Measurements from ENCODE around the gene CALHM4. TPM values are rescaled to one million over a fixed set of nuclear protein-coding genes. Genes with fewer than 3 reads are reported as not detected.

The CALHM4 gene
- total and polyA plus RNA-seq, 2 donors (not counting 1 experiment from before 2014, with no cell fraction given), result not detected

GRCh38 chr6:116535109-116535508, 18.4 kb upstream of the CALHM4 start:
- Histone ChIP-seq H2AFZ (ENCODE audit: low read length) (no peak overlapping the region), H3K9me3 (ENCODE audit: control insufficient read depth, insufficient read depth, low read depth, low read length) (no peaks in the 10 kb centered on the region), H3K36me3 (ENCODE audit: control insufficient read depth, insufficient read depth, low read length) (no peaks in the 10 kb centered on the region), H3K4me2 (ENCODE audit: extremely low read depth, insufficient read depth, low read length) (no peak overlapping the region), H3K27ac (ENCODE audit: insufficient read depth, low read length) (no peak overlapping the region), H3K4me3 (replicated peaks in 1 of 4; ENCODE audit: control extremely low read depth in 1 of 4, insufficient read depth in 1 of 4, low read depth in 3 of 4, low read length in 4 of 4) (no peak overlapping the region), H3K79me2 (ENCODE audit: control insufficient read depth, insufficient read depth, low read length) (no peaks in the 10 kb centered on the region), H3K9ac (ENCODE audit: insufficient read depth, low read length) (no peak overlapping the region), H3K27me3 (ENCODE audit: control insufficient read depth, insufficient read depth, low read length) (no peaks in the 10 kb centered on the region), H3K4me1 (ENCODE audit: control insufficient read depth, extremely low read depth, insufficient read depth, low read length) (no peaks in the 10 kb centered on the region), H4K20me1 (ENCODE audit: control insufficient read depth, extremely low read depth, insufficient read depth, low read length) (no peaks in the 10 kb centered on the region)
- no peak for DNase-seq (ENCODE audit: low read depth in 2 of 2)
- no peak for TF ChIP-seq CTCF (conservative IDR thresholded peaks at IDR 0.05 in 1 of 2, IDR thresholded peaks at IDR 0.05 in 1 of 2; ENCODE audit: low read depth in 1 of 2, low read length in 2 of 2)
- no peak for TF ChIP-seq EZH2 (IDR thresholded peaks at IDR 0.05; ENCODE audit: low read length, missing control alignments)

GRCh38 chr6:116536216-116536621, 17.3 kb upstream of the CALHM4 start:
- peak; percentile 63 to 78 for DNase-seq (ENCODE audit: low read depth in 2 of 2)
- H3K4me2 ChIP-seq (ENCODE audit: extremely low read depth, insufficient read depth, low read length), result no peak overlapping the region
- H3K27me3 ChIP-seq (ENCODE audit: control insufficient read depth, insufficient read depth, low read length), result no peaks in the 10 kb centered on the region
- H4K20me1 ChIP-seq (ENCODE audit: control insufficient read depth, extremely low read depth, insufficient read depth, low read length), result no peaks in the 10 kb centered on the region
- TF ChIP-seq CTCF (conservative IDR thresholded peaks at IDR 0.05 in 1 of 2, IDR thresholded peaks at IDR 0.05 in 1 of 2; ENCODE audit: low read depth in 1 of 2, low read length in 2 of 2) (peak; percentile 50 to 66), EZH2 (IDR thresholded peaks at IDR 0.05; ENCODE audit: low read length, missing control alignments) (no peak)
- H3K9me3 ChIP-seq (ENCODE audit: control insufficient read depth, insufficient read depth, low read depth, low read length), result no peaks in the 10 kb centered on the region
- no peaks in the 10 kb centered on the region for H3K4me1 ChIP-seq (ENCODE audit: control insufficient read depth, extremely low read depth, insufficient read depth, low read length)
- H2AFZ ChIP-seq (ENCODE audit: low read length), result peak overlapping the region; percentile 90
- no peaks in the 10 kb centered on the region for H3K36me3 ChIP-seq (ENCODE audit: control insufficient read depth, insufficient read depth, low read length)
- no peaks in the 10 kb centered on the region for H3K79me2 ChIP-seq (ENCODE audit: control insufficient read depth, insufficient read depth, low read length)
- H3K27ac ChIP-seq (ENCODE audit: insufficient read depth, low read length), result no peak overlapping the region
- H3K9ac ChIP-seq (ENCODE audit: insufficient read depth, low read length), result no peak overlapping the region
- no peak overlapping the region for H3K4me3 ChIP-seq (replicated peaks in 1 of 4; ENCODE audit: control extremely low read depth in 1 of 4, insufficient read depth in 1 of 4, low read depth in 3 of 4, low read length in 4 of 4)

GRCh38 chr6:116542426-116542825, 11.1 kb upstream of the CALHM4 start:
- Histone ChIP-seq H4K20me1 (ENCODE audit: control insufficient read depth, extremely low read depth, insufficient read depth, low read length) (no peaks in the 10 kb centered on the region), H3K4me2 (ENCODE audit: extremely low read depth, insufficient read depth, low read length) (no peak overlapping the region), H2AFZ (ENCODE audit: low read length) (no peak overlapping the region), H3K9me3 (ENCODE audit: control insufficient read depth, insufficient read depth, low read depth, low read length) (no peaks in the 10 kb centered on the region), H3K27ac (ENCODE audit: insufficient read depth, low read length) (no peak overlapping the region), H3K79me2 (ENCODE audit: control insufficient read depth, insufficient read depth, low read length) (no peaks in the 10 kb centered on the region), H3K9ac (ENCODE audit: insufficient read depth, low read length) (no peak overlapping the region), H3K4me1 (ENCODE audit: control insufficient read depth, extremely low read depth, insufficient read depth, low read length) (no peaks in the 10 kb centered on the region), H3K36me3 (ENCODE audit: control insufficient read depth, insufficient read depth, low read length) (no peaks in the 10 kb centered on the region), H3K4me3 (replicated peaks in 1 of 4; ENCODE audit: control extremely low read depth in 1 of 4, insufficient read depth in 1 of 4, low read depth in 3 of 4, low read length in 4 of 4) (no peak overlapping the region), H3K27me3 (ENCODE audit: control insufficient read depth, insufficient read depth, low read length) (no peaks in the 10 kb centered on the region)
- no peak for DNase-seq (ENCODE audit: low read depth in 2 of 2)
- no peak for TF ChIP-seq CTCF (conservative IDR thresholded peaks at IDR 0.05 in 1 of 2, IDR thresholded peaks at IDR 0.05 in 1 of 2; ENCODE audit: low read depth in 1 of 2, low read length in 2 of 2)
- TF ChIP-seq EZH2 (IDR thresholded peaks at IDR 0.05; ENCODE audit: low read length, missing control alignments), result no peak

Data from fibroblast of lung (primary cell).